Middle frontal gyrus (tissue), 1 donor: ENCODE results near the gene PAM16.

Experiments used
- DNase-seq: peaks from one replicate; pipeline ENCODE4 v3.0.0-alpha.2; 2015; ENCODE audit warnings: low spot score; ENCODE audit errors: extremely low spot score

The PAM16 gene

GRCh38 chr16:4383591-4384444 is 32.7 kb upstream of the PAM16 start:
- DNase-seq, result no peak

GRCh38 chr16:4382795-4383357 is 31.8 kb upstream of the PAM16 start:
- DNase-seq, result no peak

- DNase-seq, result no peak
Measured at GRCh38 chr16:4381935-4382794, 31.0 kb upstream of the PAM16 start.

GRCh38 chr16:4381072-4381934 is 30.2 kb upstream of the PAM16 start:
- no peak for DNase-seq

GRCh38 chr16:4380119-4381063 is 29.3 kb upstream of the PAM16 start:
- no peak for DNase-seq

- no peak for DNase-seq
Measured at GRCh38 chr16:4378999-4379690, 28.0 kb upstream of the PAM16 start.

GRCh38 chr16:4378161-4378666 is 27.1 kb upstream of the PAM16 start:
- no peak for DNase-seq

GRCh38 chr16:4377573-4378154 is 26.5 kb upstream of the PAM16 start:
- no peak for DNase-seq

GRCh38 chr16:4376893-4377572 is 25.9 kb upstream of the PAM16 start:
- no peak for DNase-seq

GRCh38 chr16:4376126-4376892 is 25.2 kb upstream of the PAM16 start:
- DNase-seq, result peak; percentile 58

GRCh38 chr16:4375717-4376116 is 24.6 kb upstream of the PAM16 start:
- no peak for DNase-seq

- DNase-seq, result no peak
Measured at GRCh38 chr16:4373909-4374742, 23.0 kb upstream of the PAM16 start.

GRCh38 chr16:4373356-4373908 is 22.3 kb upstream of the PAM16 start:
- no peak for DNase-seq

GRCh38 chr16:4372578-4373355 is 21.6 kb upstream of the PAM16 start:
- DNase-seq, result no peak

GRCh38 chr16:4372001-4372577 is 21.0 kb upstream of the PAM16 start:
- no peak for DNase-seq
